ENCODE results near the gene TSC22D3. TPM values are rescaled to one million over a fixed set of nuclear protein-coding genes. Genes with fewer than 3 reads are reported as not detected.
"Not testable (repeated sequence)": the region's sequence is repeated elsewhere in the genome, so short reads cannot be mapped to it uniquely, and the experiment has no call there.

Gene TSC22D3
- total RNA-seq, 1 experiment from 2014 or later, result 57.7 TPM

- DNase-seq (ENCODE audit: extremely low read depth, low read depth), result no peak
Observed at GRCh38 chrX:107713543-107714205, 61.9 kb downstream of the TSC22D3 start.

- DNase-seq (ENCODE audit: extremely low read depth, low read depth), result no peak
Observed at GRCh38 chrX:107713203-107713542, 62.4 kb downstream of the TSC22D3 start.

- no peak for DNase-seq (ENCODE audit: extremely low read depth, low read depth)
Observed at GRCh38 chrX:107712231-107713202, 63.1 kb downstream of the TSC22D3 start.

DNA sequence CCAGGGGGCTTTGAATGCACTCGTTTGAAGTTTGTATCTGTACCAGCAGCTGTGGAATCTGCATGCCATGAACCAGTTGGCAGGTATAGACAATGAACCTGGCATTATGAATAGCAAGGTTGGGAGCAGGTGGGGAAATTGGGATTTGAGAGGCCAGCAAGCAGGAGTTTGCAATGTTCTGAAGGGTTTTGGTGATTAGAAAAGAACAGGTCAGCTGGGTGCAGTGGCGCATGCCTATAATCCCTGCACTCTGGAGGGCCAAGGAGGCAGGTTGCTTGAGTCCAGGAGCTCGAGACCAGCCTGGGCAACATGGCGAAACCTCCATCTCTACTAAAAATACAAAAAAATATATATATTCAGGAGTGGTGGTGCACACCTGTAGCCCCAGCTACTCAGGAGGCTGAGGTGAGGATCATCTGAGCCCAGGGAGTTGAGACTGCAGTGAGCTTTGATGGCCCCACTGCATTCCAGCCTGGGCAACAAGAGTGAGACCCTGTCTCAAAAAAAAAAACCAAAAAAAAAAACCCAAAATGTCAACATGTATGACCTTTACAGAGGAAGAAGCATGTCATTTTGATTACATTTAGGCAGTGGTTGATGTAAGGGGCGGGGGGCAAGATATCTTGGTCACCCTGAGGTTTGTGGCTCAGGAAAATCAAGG lies 63.9 kb downstream of the TSC22D3 start:
- DNase-seq (ENCODE audit: extremely low read depth, low read depth), result no peak

- DNase-seq (ENCODE audit: extremely low read depth, low read depth), result no peak
Observed at GRCh38 chrX:107710617-107711391, 64.8 kb downstream of the TSC22D3 start.

DNA sequence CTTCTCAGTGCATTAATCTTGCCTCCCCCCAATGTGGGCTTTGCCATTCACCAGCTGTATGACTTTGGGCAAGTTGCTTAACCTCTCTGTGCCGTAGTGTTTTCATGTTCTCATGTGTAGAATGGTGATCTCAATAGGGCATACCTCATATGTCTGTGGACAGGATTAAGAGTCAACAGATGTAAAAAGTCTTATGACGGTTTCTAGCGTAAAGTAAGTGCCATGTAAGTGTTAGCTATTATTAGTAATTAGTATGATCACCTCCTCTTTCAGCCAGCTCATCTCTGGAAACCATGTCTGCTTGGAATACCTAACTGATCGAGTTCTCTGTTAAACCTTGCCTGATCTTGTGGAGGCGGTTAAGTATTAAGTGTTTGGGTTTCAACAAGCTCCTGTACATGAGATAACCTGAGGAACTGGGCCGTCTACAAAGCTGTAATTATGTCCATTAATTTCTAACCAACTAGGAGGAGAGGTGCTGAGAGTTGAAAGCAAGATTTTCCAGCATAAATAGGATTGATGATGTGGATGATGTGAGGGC lies 66.3 kb downstream of the TSC22D3 start:
- no peak for DNase-seq (ENCODE audit: extremely low read depth, low read depth)

DNA sequence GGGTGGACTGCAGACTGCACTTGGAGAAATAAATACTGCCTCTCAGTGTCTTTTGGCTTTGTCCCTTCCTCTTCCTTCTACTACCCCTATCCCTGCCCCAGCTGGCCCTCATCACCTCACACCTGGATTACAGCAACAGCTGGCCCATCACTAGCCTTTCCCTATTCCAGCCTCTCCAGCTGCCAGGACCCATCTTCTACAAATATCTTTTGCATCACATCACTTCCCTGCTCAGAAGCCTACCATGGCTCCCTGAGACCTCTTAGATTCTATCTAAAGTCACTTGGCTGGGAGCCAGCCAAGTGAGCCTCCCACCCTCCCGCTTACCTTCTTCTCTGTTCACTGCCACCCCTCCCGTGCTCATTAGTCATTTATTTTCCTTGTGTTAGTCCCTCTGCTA lies 66.8 kb downstream of the TSC22D3 start:
- no peak for DNase-seq (ENCODE audit: extremely low read depth, low read depth)

GRCh38 chrX:107707866-107708265 lies 67.7 kb downstream of the TSC22D3 start:
- DNase-seq (ENCODE audit: extremely low read depth, low read depth), result no peak

DNA sequence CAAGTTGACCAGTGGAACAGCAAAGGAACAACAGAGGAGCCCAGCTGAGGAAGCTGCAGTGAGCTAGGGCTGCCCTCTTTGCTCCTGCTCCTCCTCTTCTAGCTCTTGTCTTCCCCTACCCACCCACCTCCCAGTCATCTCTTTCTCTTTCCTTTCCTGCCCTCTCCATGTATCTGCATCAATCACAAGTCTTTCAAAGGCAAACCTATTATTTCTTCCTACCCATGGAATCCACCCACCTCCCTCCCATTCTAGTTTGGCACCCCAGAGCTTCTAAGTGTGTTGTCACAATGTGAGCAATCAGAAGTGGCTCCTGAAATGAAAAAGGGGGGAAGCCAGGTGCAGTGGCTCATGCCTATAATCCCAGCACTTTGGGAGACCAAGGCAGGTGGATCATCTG lies 69.3 kb downstream of the TSC22D3 start:
- DNase-seq (ENCODE audit: extremely low read depth, low read depth), result no peak

DNA sequence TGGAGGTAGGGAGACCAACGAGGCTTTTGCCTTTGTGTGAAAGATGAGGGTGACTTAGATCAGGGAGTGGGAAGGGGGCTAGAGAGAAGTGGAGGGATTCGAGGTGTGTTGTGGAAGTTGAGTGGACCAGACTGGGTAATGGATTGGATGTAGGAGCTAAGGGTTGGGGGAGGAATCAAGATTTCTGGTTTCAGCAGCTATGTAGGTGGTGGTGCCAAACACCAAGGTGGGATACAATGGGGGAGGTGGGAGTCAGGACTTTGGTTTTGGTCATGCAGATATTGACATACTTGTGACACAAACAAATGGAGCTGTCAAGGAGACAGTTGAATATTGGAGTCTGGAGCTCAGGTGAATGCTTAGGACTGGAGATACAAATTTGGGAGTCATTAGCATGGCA lies 71.0 kb downstream of the TSC22D3 start:
- DNase-seq (ENCODE audit: extremely low read depth, low read depth), result no peak

GRCh38 chrX:107704181-107704580 lies 71.4 kb downstream of the TSC22D3 start:
- no peak for DNase-seq (ENCODE audit: extremely low read depth, low read depth)

DNA sequence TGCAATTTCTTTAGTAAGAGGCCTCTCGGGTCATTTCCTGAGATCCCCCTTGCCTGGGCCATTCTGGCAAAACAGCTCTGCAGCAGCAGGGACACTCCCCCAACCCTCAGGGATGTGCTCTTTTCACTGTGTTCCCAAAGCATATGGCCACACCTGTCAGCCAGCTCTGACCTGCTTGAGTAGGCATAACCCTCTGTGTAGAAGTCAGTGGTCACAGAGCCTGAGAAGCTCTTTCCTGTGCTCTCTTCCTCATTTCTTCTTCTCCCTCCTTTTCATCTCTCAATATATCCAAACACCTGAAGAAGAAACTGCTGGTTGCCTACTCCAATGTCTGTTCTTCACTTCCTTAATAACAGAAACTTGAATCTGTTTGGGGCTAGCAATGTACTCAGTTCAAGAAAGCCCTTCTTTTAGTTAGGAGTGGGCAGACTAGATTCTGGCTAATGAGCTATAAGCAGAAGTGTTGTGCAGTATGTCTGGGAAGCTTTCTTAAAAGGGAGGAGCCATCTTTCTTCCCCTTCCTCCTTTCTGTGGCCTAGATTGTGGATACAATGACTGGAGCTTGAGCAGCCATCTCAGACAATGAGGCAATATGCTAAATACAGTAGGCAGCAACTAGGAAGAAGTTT lies 74.0 kb downstream of the TSC22D3 start:
- no peak for DNase-seq (ENCODE audit: extremely low read depth, low read depth)

DNA sequence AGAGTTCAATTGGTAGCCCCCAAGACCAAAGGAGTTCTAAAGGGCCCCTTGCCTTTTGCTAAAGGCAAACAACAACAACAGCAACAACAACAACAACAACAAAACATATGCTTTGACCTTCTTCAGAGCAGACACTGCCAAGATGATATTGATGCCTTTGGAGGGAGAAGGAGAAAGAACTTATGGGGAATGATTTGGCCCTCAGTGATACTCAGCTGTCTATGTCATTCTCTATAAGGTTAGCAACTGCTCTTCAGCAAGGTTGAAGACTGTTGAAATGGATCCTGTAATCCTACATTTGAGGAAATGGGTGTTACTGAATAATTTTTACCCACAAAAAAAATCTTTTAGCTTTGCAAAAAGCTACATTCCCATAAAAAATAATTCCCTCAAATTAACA lies 74.8 kb downstream of the TSC22D3 start:
- no peak for DNase-seq (ENCODE audit: extremely low read depth, low read depth)

GRCh38 chrX:107700317-107700774 lies 75.2 kb downstream of the TSC22D3 start:
- DNase-seq (ENCODE audit: extremely low read depth, low read depth), result no peak

- no peak for DNase-seq (ENCODE audit: extremely low read depth, low read depth)
Observed at GRCh38 chrX:107699616-107700015, 76.0 kb downstream of the TSC22D3 start.

DNA sequence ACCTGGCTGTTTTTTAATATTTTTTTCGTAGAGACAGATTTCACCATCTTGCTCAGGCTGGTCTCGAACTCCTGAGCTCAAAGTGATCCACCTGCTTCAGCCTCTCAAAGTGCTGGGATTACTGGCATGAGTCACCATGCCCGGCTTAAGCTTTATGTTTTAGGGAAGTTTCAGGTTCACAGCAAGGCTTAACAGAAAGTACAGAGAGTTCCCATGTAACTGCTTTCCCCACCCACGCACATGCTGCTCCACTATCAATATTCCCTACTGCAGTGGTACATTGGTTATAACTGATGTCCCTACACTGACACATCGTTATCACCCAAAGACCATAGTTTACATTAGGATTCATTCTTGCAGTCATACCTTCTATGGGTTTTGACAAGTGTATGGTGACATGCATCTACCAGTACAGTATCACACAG lies 84.6 kb downstream of the TSC22D3 start:
- DNase-seq (ENCODE audit: extremely low read depth, low read depth), result no peak

- no peak for DNase-seq (ENCODE audit: extremely low read depth, low read depth)
Observed at GRCh38 chrX:107687445-107687844, 88.1 kb downstream of the TSC22D3 start.

DNA sequence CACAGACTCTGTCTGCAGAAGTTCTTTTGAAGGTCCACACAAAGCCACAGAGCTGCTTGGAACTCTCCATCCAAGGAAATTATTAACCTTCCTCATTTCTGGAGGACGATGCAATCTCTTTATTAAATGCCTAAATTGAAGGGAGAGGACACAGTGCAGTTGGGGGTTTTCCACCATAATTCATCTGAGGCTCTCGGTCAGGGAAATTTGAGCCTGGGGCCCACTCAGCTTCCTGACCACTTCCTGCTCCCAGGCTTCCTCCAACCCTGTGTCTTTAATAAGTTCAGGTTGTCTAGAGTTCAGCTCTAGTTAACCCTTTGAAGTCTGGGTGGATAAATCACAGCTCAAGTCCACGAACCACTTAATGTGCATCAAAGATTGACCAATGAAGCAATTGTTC lies 88.8 kb downstream of the TSC22D3 start:
- DNase-seq (ENCODE audit: extremely low read depth, low read depth), result no peak

- DNase-seq (ENCODE audit: extremely low read depth, low read depth), result no peak
Observed at GRCh38 chrX:107686026-107686425, 89.6 kb downstream of the TSC22D3 start.

GRCh38 chrX:107685586-107685985 lies 90.0 kb downstream of the TSC22D3 start:
- not testable (repeated sequence) for DNase-seq (ENCODE audit: extremely low read depth, low read depth)
